Stomach (tissue), 4 donors: ENCODE data around the gene D2HGDH.

Source experiments
- EP300 ChIP-seq: sonication (generic); formaldehyde crosslinking; IDR thresholded peaks from one replicate; pipeline ENCODE4 v1.6.1; 2017; ENCODE audit warnings: antibody characterized with exemption
- POLR2A ChIP-seq, 4 donors: fragments of 450-650 bp; IDR thresholded peaks; one replicate each; pipeline ENCODE4 v1.6.1; 2016; ENCODE audit warnings: antibody characterized with exemption in 4 of 4, control low read depth in 2 of 4, mild to moderate bottlenecking in 1 of 4, moderate library complexity in 1 of 4
- TF ChIP-seq, protein P1 (sequence below), 7 experiments: fragments of 450-650 bp in 4 of 7; fragments of 200-600 bp in 3 of 7; sonication (generic) in 3 of 7; IDR thresholded peaks; one replicate each; pipeline ENCODE4 v1.5.1; 2016 to 2019; ENCODE audit warnings: antibody characterized with exemption in 7 of 7, control low read depth in 2 of 7, mild to moderate bottlenecking in 1 of 7

DNA sequence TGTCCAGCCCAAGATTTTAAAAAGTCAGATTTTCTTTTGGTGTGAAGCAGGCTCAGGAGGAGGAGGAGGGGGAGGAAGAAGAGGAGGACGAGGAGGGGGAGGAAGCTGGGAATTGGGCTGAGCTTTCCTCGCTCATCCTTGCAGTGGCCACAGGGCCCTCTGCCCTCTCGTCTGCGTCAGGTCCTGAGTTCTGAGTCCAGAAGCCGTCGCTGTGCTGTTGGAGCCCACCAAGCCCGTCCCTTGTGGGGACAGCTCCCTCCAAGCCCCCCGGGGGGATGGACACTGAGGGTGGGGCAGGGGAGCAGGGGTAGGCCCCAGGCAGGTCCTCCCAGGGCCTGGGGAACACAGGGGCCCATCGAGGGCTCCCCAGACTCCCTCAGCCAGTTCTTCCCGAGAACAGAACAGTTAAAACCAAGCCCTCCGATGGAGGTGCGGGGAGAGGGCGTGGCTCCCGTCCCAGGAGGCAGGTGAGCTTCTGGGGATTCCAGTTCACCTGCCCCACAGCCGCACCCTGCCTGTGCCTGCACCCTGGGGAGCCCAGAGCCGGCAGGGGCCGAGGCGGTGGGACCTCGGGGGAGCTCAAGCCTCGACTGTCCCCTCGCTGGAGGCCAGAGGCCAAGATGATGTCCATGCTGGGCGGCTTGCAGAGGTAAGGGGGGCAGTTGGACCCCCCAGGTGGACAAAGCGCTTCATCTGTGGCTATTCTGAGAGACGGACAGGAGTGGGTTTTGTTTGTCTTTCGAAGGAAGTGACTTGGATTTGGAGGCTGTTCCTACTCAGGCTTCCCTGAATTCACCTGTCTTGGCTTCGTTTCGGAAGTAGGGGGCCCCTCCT is 42.1 kb downstream of the D2HGDH start, which contains the start of gene GAL3ST2:
- TF ChIP-seq, protein P1, sequence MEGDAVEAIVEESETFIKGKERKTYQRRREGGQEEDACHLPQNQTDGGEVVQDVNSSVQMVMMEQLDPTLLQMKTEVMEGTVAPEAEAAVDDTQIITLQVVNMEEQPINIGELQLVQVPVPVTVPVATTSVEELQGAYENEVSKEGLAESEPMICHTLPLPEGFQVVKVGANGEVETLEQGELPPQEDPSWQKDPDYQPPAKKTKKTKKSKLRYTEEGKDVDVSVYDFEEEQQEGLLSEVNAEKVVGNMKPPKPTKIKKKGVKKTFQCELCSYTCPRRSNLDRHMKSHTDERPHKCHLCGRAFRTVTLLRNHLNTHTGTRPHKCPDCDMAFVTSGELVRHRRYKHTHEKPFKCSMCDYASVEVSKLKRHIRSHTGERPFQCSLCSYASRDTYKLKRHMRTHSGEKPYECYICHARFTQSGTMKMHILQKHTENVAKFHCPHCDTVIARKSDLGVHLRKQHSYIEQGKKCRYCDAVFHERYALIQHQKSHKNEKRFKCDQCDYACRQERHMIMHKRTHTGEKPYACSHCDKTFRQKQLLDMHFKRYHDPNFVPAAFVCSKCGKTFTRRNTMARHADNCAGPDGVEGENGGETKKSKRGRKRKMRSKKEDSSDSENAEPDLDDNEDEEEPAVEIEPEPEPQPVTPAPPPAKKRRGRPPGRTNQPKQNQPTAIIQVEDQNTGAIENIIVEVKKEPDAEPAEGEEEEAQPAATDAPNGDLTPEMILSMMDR (IDR thresholded peaks at IDR 0.05), result no peak
- TF ChIP-seq EP300, result no peak
- TF ChIP-seq POLR2A (IDR thresholded peaks at IDR 0.05), result no peak
